PFSK-1 (cell line): ENCODE data around the gene PROM1.

Experiments used
- FOXP2 ChIP-seq: optimal IDR thresholded peaks from 2 replicates; pipeline ENCODE3; 2011; ENCODE audit warnings: borderline replicate concordance, control low read depth, inconsistent platforms; ENCODE audit not compliant: insufficient read depth; ENCODE audit errors: extremely low read length, extremely low read depth
- POLR2AphosphoS5 ChIP-seq: IDR thresholded peaks from 2 replicates; pipeline ENCODE4 v1.6.1; 2012; ENCODE audit warnings: low read depth, mild to moderate bottlenecking, control low read depth, low read length, moderate library complexity
- SIN3A ChIP-seq: IDR thresholded peaks from 2 replicates; pipeline ENCODE4 v1.6.1; 2012; ENCODE audit warnings: mild to moderate bottlenecking, low read length, moderate library complexity, borderline replicate concordance; ENCODE audit not compliant: insufficient read depth
- TAF1 ChIP-seq: IDR thresholded peaks from 2 replicates; pipeline ENCODE4 v1.6.1; 2012; ENCODE audit warnings: low read length, control low read depth, borderline replicate concordance; ENCODE audit not compliant: insufficient read depth
- TF ChIP-seq, protein P1 (sequence below), 2 experiments: IDR thresholded peaks; 2 replicates each; pipeline versions ENCODE4 v1.6.1 to v1.8.0; 2011 to 2012; ENCODE audit warnings: low read depth in 2 of 2, low read length in 2 of 2, control low read depth in 1 of 2, inconsistent platforms in 1 of 2, mild to moderate bottlenecking in 1 of 2, moderate library complexity in 1 of 2; ENCODE audit not compliant: insufficient read depth in 1 of 2

Gene PROM1

DNA sequence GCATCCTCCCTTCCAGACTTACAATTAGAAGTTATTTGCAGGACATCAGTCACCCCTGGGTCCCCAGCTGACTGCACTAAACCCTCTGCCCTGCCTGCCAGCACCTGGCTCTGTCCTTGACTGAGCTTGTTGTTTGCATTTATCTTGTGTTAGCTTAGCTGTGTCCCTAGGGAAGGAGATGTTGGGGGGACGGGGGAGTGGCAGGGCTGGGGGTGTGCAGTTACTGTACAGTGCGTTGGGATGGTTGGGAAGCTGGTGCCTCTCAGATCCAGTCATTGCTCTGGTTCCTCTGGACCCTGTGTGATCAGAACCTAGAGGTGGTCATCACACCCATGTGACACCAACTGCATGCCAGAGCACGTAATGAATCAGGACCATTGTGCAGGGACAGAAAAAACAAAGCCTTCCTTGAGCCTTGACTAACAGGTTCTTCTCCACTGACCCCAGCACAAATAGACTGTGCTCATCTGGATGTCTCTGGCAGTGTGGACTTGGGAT lies 32.7 kb upstream of the PROM1 start:
- TF ChIP-seq POLR2AphosphoS5 (no peak), TAF1 (no peak), FOXP2 (no peak), SIN3A (no peak)
- TF ChIP-seq, protein P1, sequence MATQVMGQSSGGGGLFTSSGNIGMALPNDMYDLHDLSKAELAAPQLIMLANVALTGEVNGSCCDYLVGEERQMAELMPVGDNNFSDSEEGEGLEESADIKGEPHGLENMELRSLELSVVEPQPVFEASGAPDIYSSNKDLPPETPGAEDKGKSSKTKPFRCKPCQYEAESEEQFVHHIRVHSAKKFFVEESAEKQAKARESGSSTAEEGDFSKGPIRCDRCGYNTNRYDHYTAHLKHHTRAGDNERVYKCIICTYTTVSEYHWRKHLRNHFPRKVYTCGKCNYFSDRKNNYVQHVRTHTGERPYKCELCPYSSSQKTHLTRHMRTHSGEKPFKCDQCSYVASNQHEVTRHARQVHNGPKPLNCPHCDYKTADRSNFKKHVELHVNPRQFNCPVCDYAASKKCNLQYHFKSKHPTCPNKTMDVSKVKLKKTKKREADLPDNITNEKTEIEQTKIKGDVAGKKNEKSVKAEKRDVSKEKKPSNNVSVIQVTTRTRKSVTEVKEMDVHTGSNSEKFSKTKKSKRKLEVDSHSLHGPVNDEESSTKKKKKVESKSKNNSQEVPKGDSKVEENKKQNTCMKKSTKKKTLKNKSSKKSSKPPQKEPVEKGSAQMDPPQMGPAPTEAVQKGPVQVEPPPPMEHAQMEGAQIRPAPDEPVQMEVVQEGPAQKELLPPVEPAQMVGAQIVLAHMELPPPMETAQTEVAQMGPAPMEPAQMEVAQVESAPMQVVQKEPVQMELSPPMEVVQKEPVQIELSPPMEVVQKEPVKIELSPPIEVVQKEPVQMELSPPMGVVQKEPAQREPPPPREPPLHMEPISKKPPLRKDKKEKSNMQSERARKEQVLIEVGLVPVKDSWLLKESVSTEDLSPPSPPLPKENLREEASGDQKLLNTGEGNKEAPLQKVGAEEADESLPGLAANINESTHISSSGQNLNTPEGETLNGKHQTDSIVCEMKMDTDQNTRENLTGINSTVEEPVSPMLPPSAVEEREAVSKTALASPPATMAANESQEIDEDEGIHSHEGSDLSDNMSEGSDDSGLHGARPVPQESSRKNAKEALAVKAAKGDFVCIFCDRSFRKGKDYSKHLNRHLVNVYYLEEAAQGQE (IDR thresholded peaks at IDR 0.05; ENCODE audit: insufficient read depth in 1 of 2, low read depth in 2 of 2, low read length in 2 of 2) = no peak

DNA sequence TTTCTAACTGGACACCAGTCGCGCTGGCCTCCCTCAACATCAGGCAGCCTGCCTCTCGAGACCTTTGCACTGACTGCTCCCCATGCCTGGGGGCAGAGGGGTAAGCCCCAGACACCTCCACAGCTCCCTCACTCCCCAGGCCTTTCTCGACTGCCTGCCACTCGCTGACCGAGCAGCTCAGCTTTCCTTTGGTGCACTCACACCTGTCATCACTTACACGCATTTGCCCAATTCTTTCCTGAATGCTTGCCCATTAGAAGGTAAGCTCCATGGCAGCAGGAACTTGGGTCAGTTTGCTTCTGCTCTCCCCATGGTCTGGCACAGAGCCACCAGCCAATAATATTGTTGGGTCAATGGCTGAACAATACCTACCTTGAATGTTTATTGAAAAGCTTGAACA lies 32.2 kb upstream of the PROM1 start:
- TF ChIP-seq, protein P1 (IDR thresholded peaks at IDR 0.05; ENCODE audit: insufficient read depth in 1 of 2, low read depth in 2 of 2, low read length in 2 of 2) = no peak
- TF ChIP-seq POLR2AphosphoS5 (no peak), FOXP2 (no peak), TAF1 (no peak), SIN3A (no peak)

DNA sequence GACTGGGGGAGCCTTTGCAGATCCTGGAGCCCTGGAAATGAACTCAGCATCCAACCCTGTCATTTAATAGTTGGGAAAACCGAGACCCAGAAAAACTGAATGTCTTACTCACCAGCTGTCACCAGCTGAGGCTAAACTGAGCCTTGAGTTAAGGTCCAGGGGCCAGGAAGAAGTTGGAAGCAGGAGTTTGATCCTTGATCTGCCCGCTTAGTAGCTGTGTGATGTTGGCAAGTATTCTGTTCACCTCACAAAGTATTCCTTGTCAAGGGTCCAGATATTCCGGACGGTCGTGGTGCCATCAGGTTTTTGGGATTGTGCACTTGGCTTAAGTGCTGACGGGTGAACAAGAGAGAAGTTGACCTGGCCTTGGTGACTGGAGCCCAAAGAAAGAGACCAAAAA lies 30.7 kb upstream of the PROM1 start:
- TF ChIP-seq SIN3A (no peak), POLR2AphosphoS5 (no peak), TAF1 (no peak), FOXP2 (no peak)
- TF ChIP-seq, protein P1 (IDR thresholded peaks at IDR 0.05; ENCODE audit: insufficient read depth in 1 of 2, low read depth in 2 of 2, low read length in 2 of 2) = no peak

DNA sequence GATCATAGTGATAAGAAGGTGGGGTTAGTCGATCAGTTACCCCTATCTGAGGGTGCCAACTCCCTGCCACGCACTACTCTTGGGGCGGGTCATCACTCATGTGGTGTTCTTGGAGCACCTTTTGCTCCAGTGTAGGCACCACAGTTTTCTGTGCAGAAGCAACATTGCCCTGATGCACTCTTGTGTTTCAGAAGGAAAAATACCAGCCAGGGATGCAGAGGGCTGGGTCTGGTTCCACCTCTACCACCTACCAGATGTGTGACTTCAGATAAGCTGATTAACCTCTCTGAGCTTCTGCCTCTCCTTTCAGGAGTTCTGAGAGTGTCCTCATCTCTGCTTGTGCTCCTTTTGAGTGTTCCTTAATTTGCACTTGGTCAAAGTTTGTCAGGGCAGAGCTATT lies 29.9 kb upstream of the PROM1 start:
- TF ChIP-seq FOXP2 (no peak), TAF1 (no peak), SIN3A (no peak), POLR2AphosphoS5 (no peak)
- TF ChIP-seq, protein P1 (IDR thresholded peaks at IDR 0.05; ENCODE audit: insufficient read depth in 1 of 2, low read depth in 2 of 2, low read length in 2 of 2) = no peak

DNA sequence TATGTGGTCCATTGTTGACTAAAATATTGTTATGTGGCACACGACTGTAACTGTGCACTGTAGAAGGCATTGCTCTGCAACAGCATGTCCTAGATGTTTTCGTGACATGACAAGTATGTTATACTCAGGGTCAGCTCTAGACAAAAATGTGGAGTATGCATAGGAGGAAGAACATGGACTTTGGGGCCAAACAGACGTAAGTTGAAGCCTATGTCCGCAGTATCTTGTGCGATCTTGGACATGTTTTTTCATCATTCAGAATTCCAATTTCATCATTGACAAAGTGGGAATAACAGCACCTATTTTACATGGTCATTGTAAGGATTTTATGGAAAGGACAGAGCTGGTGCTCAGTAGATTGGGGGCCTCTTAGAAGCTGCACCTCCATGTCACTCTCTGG lies 27.7 kb upstream of the PROM1 start:
- TF ChIP-seq SIN3A = no peak
- TF ChIP-seq TAF1 = no peak
- TF ChIP-seq, protein P1 (IDR thresholded peaks at IDR 0.05; ENCODE audit: insufficient read depth in 1 of 2, low read depth in 2 of 2, low read length in 2 of 2) = no peak
- TF ChIP-seq POLR2AphosphoS5 = no peak
- TF ChIP-seq FOXP2 = no peak
